Kidney (tissue), 14 donors: Measurements from ENCODE around the gene DMRTB1. TPM values are rescaled to one million over a fixed set of nuclear protein-coding genes. Genes with fewer than 3 reads are reported as not detected.

Experiments used
- DNase-seq, 5 donors: peaks; one replicate each; pipeline ENCODE4 v3.0.0-alpha.2; 2013 to 2020
- FAIRE-seq: peaks from 2 replicates; lab custom pipeline; 2012; peaks lifted over from hg19 to GRCh38; lab: Jason Lieb, UNC
- H3K27ac ChIP-seq, 2 donors: one replicate each; pipeline ENCODE4 v1.7.0; 2013; ENCODE audit warnings: low read depth in 2 of 2, low read length in 2 of 2, inconsistent platforms in 1 of 2
- H3K27me3 ChIP-seq: one replicate; pipeline ENCODE4 v1.7.1; 2013; ENCODE audit warnings: low read length, inconsistent platforms; ENCODE audit not compliant: control insufficient read depth, insufficient read depth
- H3K36me3 ChIP-seq, 3 donors: one replicate each; pipeline versions ENCODE4 v1.7.0 to v1.7.1; 2013; ENCODE audit warnings: low read length in 3 of 3, control low read depth in 1 of 3, inconsistent platforms in 1 of 3; ENCODE audit not compliant: insufficient read depth in 3 of 3, control insufficient read depth in 2 of 3
- H3K4me1 ChIP-seq, 3 donors: one replicate each; pipeline versions ENCODE4 v1.7.0 to v1.7.1; 2013; ENCODE audit warnings: low read length in 3 of 3, inconsistent platforms in 1 of 3, low read depth in 1 of 3; ENCODE audit not compliant: control insufficient read depth in 2 of 3, insufficient read depth in 2 of 3
- H3K4me3 ChIP-seq, 3 donors: one replicate each; pipeline versions ENCODE4 v1.7.0 to v1.8.1; 2013; ENCODE audit warnings: low read length in 3 of 3, control low read depth in 1 of 3, inconsistent platforms in 1 of 3
- H3K9ac ChIP-seq, 3 donors: one replicate each; pipeline versions ENCODE4 v1.7.0 to v1.7.1; 2013; ENCODE audit warnings: low read length in 3 of 3, control low read depth in 1 of 3, inconsistent platforms in 1 of 3
- H3K9me3 ChIP-seq, 3 donors: one replicate each; pipeline versions ENCODE4 v1.7.0 to v1.7.1; 2013; ENCODE audit warnings: low read length in 3 of 3, control low read depth in 1 of 3, inconsistent platforms in 1 of 3; ENCODE audit not compliant: control insufficient read depth in 2 of 3, insufficient read depth in 1 of 3
- intact Hi-C: fragments of 100-400 bp; cut with DNase I; formaldehyde crosslinking; loops from one replicate; pipeline ENCODE4 v1.11.1; 2022
- polyA plus RNA-seq: library from polyadenylated mRNA; stranded (reverse); fragments of 350-450 nt; fragmentation: Illumina TruSeq; extraction: RNeasy Lipid Tissue Mini Kit (QIAGEN cat#74804); gene quantifications from one replicate; pipeline ENCODE4 v1.2.3, GENCODE V29; 2014; ENCODE audit warnings: low read depth, low replicate concordance; ENCODE audit not compliant: insufficient read depth
- total RNA-seq: library from RNA; stranded (reverse); fragmentation: NEBNext Ultra II Directional; extraction: Animal tissue kit (Norgen Biotek cat#: 25700); gene quantifications from one replicate; pipeline ENCODE4 v1.2.1, GENCODE V29; 2021
- TF ChIP-seq, protein P1 (sequence below): IDR thresholded peaks from 3 replicates; pipeline ENCODE4 v1.5.1; 2012; ENCODE audit warnings: mild to moderate bottlenecking, moderate library complexity, borderline replicate concordance; ENCODE audit not compliant: insufficient read depth; ENCODE audit errors: extremely low read depth
- donor health status: control.
- donor health status: control.
- donor health status: control.
- donor health status: control.
- donor health status: control.
- donor health status: DM: yes; HTN: yes; CAD: no.
- donor health status: Normal renal cell carcinoma (clear cell type).

The DMRTB1 gene
- total and polyA plus RNA-seq, 2 donors from 2014 or later: not detected

DNA sequence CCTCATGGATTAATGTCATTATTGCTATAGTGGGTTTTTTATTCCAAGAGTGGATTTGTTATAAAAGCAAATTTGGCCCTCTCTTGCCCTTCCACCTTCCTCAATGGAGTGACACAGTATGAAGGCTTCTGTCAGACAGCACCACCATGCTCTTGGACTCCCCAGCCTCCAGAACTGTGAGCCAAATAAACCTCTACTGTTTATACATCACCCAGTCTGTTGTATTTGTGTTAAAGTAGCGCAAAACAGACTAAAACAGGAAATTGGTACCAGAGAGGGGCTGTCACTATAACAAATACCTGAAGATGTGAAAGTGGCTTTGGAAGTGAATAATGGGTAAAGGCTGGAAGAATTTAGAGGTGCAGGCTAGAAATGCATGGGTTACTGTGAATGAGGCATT is 38.0 kb upstream of the DMRTB1 start:
- no peaks in the 10 kb centered on the region for H3K27me3 ChIP-seq
- no peak overlapping the region for H3K27ac ChIP-seq
- peaks cover 0 to 6% (median 0%) of the 10 kb centered on the region in 3 donors for H3K9me3 ChIP-seq
- FAIRE-seq: no peak
- TF ChIP-seq, protein P1, sequence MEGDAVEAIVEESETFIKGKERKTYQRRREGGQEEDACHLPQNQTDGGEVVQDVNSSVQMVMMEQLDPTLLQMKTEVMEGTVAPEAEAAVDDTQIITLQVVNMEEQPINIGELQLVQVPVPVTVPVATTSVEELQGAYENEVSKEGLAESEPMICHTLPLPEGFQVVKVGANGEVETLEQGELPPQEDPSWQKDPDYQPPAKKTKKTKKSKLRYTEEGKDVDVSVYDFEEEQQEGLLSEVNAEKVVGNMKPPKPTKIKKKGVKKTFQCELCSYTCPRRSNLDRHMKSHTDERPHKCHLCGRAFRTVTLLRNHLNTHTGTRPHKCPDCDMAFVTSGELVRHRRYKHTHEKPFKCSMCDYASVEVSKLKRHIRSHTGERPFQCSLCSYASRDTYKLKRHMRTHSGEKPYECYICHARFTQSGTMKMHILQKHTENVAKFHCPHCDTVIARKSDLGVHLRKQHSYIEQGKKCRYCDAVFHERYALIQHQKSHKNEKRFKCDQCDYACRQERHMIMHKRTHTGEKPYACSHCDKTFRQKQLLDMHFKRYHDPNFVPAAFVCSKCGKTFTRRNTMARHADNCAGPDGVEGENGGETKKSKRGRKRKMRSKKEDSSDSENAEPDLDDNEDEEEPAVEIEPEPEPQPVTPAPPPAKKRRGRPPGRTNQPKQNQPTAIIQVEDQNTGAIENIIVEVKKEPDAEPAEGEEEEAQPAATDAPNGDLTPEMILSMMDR: no peak
- H3K4me3 ChIP-seq: no peak overlapping the region
- no peaks in the 10 kb centered on the region for H3K36me3 ChIP-seq
- H3K4me1 ChIP-seq: peaks cover 0 to 3% (median 0%) of the 10 kb centered on the region in 3 donors
- intact Hi-C loops: no loop called here
- no peak for DNase-seq
- no peak overlapping the region for H3K9ac ChIP-seq

DNA sequence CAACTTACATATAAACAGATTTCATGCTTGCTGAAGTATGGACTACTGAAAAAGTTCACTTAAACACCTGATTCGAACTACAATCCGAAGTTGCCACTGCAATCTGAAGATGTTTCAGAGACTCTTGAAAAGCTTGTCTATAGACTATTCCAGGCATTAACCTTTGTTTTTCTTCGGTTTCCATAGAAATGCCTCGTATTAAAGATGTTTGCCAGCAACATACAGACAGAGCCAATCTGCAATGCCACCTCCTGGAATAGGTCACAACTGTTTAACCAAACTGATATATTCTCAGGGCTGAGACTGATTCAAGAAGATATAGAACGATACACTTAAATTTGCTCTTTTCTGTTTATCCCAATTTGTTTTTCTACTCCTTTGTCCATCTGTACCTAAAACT is 28.9 kb upstream of the DMRTB1 start:
- H3K9ac ChIP-seq: no peak overlapping the region
- intact Hi-C loops: no loop called here
- DNase-seq (no peak), FAIRE-seq (no peak)
- H3K36me3 ChIP-seq: no peaks in the 10 kb centered on the region
- H3K4me3 ChIP-seq: no peak overlapping the region
- H3K4me1 ChIP-seq: no peaks in the 10 kb centered on the region
- TF ChIP-seq, protein P1: no peak
- no peak overlapping the region for H3K27ac ChIP-seq
- H3K27me3 ChIP-seq: no peaks in the 10 kb centered on the region
- H3K9me3 ChIP-seq: no peaks in the 10 kb centered on the region

DNA sequence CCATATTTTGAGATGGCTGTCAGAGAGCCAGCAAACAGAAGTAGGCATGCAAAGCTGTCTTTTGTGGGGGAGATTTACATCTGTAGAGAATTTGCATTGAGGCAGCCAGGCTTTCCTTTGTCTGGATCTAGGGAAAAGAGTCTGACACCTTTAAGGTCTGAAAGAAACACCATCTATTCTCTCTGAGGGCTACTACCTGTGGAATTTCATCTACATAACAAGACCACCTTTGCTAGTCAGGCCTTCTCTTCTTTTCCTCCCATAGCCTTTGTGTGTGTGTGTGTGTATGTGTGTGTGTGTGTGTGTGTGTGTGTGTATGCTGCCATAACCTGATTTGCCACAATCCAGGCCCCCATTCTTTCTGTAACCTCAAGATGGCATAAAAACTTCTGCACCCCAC is 28.4 kb upstream of the DMRTB1 start:
- intact Hi-C loops: no loop called here
- Histone ChIP-seq H3K36me3 (no peaks in the 10 kb centered on the region), H3K9ac (no peak overlapping the region), H3K9me3 (no peaks in the 10 kb centered on the region), H3K4me3 (no peak overlapping the region), H3K4me1 (no peaks in the 10 kb centered on the region), H3K27ac (no peak overlapping the region), H3K27me3 (no peaks in the 10 kb centered on the region)
- TF ChIP-seq, protein P1: no peak
- FAIRE-seq (no peak), DNase-seq (no peak)

DNA sequence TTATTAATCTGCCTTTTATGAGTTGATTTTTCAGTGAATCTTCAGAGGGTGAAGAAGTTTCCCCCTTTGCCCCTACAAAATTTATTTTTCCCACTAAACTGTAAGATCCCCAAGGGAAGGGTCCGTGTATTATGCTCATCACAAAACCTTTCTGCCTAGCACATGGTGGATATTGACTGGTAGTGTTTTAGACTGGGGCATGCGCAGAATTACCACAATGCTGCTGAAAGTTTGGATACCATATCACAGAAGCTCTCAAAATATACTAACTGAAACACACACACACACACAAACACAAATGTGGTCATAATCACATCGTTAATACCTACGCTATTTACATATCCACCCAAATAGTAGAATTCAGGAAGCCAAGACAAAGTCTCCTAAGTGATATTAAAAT is 28.0 kb upstream of the DMRTB1 start:
- DNase-seq: no peak
- Histone ChIP-seq H3K4me3 (no peak overlapping the region), H3K9me3 (no peaks in the 10 kb centered on the region), H3K27me3 (no peaks in the 10 kb centered on the region), H3K27ac (no peak overlapping the region), H3K36me3 (no peaks in the 10 kb centered on the region), H3K4me1 (no peaks in the 10 kb centered on the region), H3K9ac (no peak overlapping the region)
- FAIRE-seq: no peak
- TF ChIP-seq, protein P1: no peak
- intact Hi-C loops: no loop called here
